GM21786 (cell line): ENCODE results near the gene APOBR.
"Not testable (repeated sequence)": the region's sequence is repeated elsewhere in the genome, so short reads cannot be mapped to it uniquely, and the experiment has no call there.

Experiments
- ATAC-seq: cut with Tn5 transposase; IDR thresholded peaks from one replicate; pipeline ENCODE4 v1.9.1; 2021; ENCODE audit not compliant: unreplicated experiment

Gene APOBR

DNA sequence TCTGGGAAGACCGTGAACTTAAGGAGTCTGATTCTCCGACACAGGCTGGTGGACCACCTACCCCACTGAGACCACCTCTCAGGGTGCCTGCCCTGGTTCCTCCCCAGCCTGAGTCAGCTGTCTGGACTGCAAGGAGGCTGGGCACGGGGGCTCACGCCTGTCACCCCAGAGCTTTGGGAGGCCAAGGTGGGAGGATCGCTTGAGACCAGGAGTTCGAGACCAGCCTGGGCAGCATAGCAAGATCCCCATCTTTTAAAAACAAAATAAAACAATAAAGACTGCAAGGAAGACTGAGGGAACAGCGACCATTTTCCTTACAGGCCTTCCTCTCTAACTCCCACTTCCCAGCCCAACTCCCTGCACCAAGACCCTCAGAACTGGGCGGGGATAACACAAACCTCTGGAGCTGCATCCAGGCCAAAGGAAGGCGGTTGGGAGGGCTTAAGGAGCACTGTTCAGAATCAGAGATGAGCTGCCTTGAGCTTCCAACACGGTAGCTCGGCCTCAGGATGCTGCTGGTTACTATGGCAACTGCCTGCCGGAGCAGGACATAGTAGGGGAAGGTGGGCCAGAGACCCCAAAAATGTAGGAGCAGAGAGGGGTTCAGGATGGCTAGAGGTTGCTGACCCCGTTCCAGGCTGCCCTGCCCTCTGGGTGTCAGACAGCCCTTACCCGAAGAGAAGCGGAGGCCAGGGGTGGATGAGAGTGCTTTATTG is 4.4 kb downstream of the APOBR start:
- no peak for ATAC-seq

GRCh38 chr16:28499854-28500253 is 5.4 kb downstream of the APOBR start:
- ATAC-seq, result no peak

DNA sequence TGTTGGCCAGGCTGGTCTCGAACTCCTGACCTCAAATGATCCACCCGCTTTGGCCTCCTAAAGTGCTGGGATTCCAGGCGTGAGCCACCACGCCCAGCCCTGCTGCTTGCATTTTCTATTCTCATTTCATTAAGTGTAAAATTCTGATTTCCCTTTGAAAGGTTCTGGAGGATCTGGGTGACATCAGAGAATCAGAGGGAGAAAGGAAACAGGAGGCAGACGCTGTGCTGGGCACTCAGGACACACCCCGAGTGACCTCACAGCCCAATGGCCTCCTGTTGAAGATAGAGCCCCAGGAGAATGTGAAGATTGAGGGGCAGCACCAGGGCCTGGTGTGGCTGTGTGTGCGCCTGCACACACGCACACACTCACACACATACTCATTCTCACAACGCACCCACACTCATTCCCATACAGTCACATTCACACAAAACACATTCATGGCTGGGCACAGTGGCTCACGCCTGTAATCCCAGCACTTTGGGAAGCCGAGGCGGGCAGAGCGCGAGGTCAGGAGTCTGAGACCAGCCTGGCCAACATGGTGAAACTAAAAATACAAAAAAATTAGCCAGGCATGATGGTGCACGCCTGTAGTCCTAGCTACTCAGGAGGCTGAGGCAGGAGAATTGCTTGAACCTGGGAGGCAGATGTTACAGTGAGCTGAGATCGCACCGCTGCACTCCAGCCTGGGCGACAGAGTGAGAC is 6.2 kb downstream of the APOBR start:
- not testable (repeated sequence) for ATAC-seq

- no peak for ATAC-seq
These were observed 7.1 kb downstream of the APOBR start for GRCh38 chr16:28501258-28502232.

- ATAC-seq, result no peak
These were observed 7.8 kb downstream of the APOBR start for GRCh38 chr16:28502290-28502689.

DNA sequence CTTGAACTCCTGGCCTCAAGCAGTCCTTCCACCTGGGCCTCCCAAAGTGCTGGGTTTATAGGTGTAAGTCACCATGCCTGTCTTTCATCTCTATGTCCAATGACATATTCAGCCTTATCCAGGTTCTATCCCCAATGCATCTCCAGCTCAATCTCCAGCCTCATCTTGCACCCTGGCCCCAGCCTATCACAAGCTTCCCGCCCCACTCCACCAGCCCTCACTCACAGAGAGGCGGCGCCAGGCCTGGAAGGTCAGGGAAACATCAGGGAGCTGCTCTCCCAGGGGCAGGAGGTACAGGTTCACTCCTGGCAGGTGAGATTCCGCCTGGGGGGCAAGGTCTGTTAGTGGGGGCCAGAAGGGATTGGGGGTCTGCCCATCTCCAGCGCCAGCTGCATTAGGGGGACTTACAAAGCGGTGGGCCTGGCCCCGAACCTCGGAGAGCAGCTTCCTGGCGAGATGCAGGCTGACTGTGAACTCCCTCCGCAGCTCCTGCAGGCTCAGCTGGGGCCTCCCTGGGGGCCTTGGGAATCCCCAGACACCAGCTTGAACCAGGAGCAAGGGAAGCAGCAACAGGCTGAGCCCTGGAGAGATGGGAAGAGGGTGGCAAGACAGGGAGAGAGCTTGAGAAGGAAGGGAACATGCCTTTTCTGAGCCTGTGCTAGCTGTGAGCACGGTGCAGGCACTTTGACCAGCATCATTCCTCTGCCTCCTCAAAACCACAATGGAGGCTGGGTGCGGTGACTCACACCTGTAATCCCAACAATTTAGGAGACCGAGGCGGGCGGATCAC is 9.2 kb downstream of the APOBR start:
- ATAC-seq, result no peak

- no peak for ATAC-seq
These were observed 10.4 kb downstream of the APOBR start for GRCh38 chr16:28504707-28505404.

DNA sequence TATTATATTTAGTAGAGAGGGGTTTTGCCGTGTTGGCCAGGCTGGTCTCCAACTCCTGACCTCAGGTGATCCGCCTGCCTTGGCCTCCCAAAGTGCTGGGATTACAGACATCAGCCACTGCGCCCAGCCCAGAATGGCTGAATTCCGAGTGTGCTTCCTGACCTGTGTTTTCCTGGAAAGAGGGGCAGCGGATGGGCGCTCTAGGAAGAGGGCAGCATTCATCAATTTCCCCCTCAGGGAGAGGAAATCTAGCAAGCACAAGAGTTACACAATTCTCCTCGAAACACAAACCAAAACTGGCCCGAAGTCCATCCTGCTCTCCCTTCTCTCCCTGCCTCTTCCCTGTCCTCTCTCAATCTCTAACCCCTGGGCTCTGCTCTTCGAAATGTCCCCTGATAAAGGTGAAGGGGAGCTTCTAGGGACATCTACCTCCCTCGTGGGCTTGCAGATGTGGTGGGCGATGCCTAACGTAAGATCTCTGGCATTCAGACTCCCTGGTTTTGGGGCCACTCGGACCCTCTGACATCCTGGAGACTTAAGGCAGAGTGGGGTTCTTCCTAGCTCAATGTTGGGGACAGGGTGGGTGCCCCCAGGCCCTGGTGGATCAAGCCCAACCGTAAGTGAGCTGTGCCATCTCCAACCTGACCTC is 11.2 kb downstream of the APOBR start:
- ATAC-seq, result no peak

- no peak for ATAC-seq
These were observed 16.6 kb downstream of the APOBR start for GRCh38 chr16:28511031-28511430.

DNA sequence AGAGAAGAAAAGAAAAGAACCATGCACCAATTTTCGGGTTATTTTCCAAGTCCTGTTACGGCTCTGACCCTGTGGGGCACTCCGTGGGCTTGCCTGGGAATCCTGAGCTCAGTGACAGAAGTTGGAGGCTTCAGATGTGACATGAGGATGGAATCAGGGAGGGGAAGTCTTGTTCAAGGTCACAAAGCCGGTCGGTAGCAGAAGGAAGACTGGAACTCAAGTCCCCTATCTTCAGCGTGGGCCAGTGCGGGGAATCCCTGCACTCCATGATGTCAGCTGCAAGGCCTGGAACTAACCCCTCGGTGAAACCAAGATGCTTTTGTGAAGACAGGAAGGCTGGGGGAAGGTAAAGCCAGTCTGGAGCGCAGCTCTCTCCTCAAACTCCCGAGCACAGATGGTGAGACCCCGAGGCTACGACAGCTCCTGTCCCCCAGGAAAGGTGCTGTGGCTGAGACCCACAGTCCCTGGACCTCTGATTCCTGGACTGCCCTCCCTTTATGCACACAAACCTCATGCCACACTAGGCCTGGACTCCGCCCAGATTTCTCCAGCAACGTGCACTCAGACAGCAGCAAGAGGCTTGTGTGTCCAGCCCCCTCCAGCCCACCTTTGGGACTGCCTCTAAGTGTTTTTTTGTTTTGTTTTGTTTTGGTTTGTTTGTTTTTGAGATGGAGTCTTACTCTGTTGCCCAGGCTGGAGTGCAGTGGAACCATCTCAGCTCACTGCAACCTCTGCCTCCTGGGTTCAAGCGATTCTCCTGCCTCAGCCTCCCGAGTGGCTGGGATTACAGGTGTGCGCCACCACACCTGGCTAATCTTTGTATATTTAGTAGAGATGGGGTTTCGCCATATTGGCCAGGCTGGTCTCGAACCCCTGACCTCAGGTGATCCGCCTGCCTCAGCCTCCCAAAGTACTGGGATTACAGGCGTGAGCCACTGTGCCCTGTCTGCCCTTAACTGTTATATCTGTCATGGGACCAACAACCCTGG is 17.7 kb downstream of the APOBR start:
- ATAC-seq, result no peak

DNA sequence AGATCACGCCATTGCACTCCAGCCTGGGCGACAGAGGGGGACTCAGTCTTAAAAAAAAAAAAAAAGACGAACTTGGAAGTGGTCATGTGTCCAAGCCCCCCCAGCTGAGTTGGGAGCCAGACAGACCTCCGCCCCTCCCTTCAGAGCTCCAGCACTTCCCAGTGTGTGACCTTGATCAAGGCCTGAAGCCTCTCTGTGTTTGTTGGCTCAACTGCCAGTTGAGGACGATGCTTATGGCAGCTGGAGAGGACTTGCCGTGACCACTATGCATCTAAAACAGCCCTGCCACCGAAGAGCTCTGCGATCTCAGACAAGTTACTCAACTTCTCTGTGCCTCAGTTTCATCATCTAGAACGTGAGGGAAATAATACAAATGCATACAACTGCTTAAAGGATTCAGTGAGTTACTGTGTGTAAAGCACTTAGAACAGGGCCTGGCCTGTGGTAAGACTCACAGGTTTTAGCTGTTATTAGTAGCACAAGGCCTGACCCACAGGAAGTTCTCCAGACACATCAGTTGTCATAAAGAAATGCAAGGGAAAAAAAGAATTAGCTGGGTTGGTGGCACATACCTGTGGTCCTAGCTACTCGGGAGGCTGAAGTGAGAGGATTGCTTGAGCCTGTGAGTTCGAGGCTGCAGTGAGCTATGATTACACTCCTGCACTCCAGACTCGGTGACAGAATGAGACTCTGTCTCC is 19.2 kb downstream of the APOBR start:
- no peak for ATAC-seq

DNA sequence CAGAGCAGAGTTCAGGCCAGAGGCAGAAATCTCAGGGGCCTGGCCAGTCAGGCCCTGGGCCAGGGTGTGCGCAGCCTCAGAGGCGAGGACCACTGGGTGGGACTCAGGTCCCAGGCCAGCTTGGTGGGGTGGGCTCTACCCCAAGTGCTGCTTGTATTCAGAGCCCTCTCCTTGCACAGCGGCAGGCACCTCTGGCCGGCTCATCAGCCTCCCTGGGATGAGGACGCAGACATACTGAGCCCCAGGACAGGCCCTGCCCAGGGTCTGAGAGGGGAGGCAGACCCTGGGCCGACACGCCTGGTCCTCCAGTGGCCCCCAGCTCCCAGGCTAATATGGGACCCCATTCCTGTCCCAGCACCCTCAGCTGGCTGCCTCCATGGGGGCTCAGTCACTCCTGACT is 19.8 kb downstream of the APOBR start:
- no peak for ATAC-seq

DNA sequence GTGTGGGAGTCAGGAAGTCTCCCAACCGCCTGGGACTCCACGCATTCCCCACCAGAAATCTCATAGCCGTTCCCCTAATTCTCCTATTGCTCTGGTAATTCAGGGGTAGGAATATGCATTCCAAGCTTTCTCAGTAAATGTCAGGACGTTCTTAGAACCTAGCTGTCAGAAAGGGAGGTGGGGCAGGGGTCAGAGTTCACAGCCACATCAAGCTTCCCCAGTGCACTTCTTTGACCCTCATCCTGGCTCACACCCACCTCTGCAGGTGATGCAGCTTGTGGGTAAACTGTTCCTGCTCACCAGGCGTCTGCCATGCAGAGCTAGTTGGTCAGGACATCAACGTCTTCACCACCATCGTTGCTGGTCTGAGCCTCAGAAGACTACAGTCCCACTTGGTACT is 26.2 kb downstream of the APOBR start:
- no peak for ATAC-seq

DNA sequence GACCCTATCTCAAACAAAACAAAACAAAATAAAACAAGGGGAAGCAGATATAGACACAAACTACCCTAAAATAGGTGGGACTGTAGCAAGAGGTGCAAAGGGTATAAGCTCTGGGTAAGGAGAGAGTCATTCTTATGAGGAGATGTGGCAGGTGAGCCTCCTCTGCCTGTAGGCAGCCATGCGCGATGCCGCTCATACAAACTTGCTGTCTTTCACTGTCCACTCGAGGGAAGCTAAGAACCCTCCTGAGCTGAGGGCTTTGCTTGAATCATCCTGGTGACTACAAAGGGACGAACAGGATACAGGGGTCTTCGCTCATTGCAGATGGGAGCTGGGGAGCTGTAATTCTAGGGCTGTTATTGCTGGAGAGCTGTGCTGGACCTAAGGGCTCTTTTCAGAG is 27.0 kb downstream of the APOBR start:
- no peak for ATAC-seq

- ATAC-seq, result no peak
These were observed 28.3 kb downstream of the APOBR start for GRCh38 chr16:28522792-28523191.

DNA sequence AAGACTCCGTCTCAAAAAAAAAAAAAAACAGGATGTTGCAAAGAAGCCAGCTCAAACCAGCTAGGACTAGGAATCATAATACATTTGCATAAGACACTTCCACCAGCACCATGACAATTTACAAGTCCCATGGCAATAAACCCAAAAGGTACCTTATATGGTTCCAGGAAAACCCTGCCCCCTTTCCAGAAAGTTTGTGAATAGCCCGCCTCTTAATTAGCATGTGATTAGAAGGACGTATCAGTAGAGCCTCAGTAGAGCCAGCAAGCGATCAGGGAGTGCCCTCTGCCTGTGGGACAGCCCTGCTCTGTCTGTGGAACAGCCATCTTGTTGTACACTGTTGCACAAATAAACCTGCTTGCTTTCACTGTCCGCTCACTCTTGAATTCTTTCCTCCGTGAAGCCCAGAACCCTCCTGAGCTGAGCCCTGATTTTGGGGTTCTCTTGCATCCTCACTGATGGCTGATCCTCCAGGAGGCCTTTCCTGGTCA is 30.3 kb downstream of the APOBR start:
- ATAC-seq, result no peak

- no peak for ATAC-seq
These were observed 32.0 kb downstream of the APOBR start for GRCh38 chr16:28526201-28527099.
